ENCODE data around the gene SYTL1.

SYTL1 gene

DNA sequence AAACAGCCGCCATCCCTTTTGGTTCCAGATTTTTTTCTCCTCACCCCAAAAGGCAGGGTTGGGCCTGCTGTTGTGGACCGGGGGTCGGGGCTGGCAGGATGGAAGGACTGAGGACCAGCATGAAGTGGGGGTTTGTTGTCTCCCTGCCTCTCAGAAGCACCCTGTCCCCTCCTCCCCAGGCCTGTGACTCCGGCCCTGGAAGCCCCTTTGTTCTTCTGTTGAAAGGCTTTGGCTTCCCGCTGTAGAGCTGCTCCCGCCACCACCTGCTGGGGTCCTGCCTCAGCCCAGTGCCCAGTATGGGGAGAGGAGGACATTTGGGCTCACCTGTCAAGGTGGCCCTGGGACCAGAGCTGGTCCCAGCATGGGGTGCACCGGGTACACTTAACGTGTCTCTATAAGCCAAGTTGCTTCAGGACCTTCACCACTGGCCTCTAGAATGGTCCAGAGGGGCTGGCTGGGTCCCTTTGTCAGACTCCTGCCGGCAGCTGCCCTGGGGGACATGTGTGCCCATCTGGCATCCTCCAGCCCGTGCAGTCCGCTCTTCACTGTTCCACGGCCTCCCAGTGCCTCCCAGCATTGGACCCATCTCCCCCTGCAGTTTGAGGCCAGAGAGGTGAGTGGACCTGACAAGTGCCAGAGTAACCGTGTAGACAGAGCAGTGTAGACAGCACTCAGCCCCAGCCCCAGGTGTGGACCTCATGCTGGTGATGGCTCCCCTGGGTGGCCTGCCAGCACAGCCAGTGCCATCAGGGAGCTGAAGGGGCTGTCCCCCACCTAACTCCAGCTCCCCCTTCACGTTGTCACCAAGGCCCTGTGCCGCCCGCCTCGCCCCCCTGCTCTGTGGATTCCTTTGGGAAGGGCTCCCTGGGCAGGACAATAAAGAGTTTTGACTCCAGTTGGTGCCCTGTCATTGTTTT, 6.1 kb upstream of the SYTL1 start:
- WGBS (ENCODE audit: insufficient coverage, insufficient read length), result no CpG with 5 or more reads among the region's 17 CpGs
- Histone ChIP-seq H3K27ac (ENCODE audit: low read length) (no peak overlapping the region), H3K9me3 (ENCODE audit: control insufficient read depth, insufficient read depth, low read length) (no peaks in the 10 kb centered on the region), H3K36me3 (ENCODE audit: control insufficient read depth, insufficient read depth, low read length) (peaks cover 15% of the 10 kb centered on the region; the same call in 1 of the 2 replicates), H3K27me3 (ENCODE audit: control insufficient read depth, insufficient read depth, low read length) (no peaks in the 10 kb centered on the region), H3K4me1 (ENCODE audit: control insufficient read depth, insufficient read depth, low read length) (no peaks in the 10 kb centered on the region), H3K4me3 (ENCODE audit: low read length) (no peak overlapping the region)
- no peak for DNase-seq (ENCODE audit: low read depth, low spot score)

DNA sequence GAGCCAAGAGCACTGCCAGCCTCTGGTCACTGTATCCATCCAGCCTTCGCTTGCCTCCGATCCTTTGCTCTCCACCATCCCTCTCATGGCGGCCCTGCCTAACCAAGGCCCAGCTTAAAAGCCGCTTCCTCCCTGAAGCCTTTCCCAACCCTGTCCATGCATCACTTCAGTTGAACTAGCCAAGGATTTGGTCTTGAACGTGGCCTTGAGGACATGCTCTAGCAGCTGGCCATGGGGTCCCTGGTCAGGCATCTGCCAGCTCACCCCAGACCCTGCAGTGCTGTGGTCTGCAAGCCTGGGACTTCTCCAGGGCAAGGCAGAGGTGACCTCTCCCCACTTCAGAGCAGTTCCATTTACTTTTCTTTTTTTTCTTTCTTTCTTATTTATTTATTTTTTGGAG, 5.1 kb upstream of the SYTL1 start:
- Histone ChIP-seq H3K4me1 (ENCODE audit: control insufficient read depth, insufficient read depth, low read length) (no peaks in the 10 kb centered on the region), H3K27ac (ENCODE audit: low read length) (no peak overlapping the region), H3K9me3 (ENCODE audit: control insufficient read depth, insufficient read depth, low read length) (no peaks in the 10 kb centered on the region), H3K36me3 (ENCODE audit: control insufficient read depth, insufficient read depth, low read length) (peaks cover 13% of the 10 kb centered on the region; the same call in 1 of the 2 replicates), H3K4me3 (ENCODE audit: low read length) (no peak overlapping the region), H3K27me3 (ENCODE audit: control insufficient read depth, insufficient read depth, low read length) (no peaks in the 10 kb centered on the region)
- no peak for DNase-seq (ENCODE audit: low read depth, low spot score)
- no CpG with 5 or more reads among the region's 5 CpGs for WGBS (ENCODE audit: insufficient coverage, insufficient read length)

DNA sequence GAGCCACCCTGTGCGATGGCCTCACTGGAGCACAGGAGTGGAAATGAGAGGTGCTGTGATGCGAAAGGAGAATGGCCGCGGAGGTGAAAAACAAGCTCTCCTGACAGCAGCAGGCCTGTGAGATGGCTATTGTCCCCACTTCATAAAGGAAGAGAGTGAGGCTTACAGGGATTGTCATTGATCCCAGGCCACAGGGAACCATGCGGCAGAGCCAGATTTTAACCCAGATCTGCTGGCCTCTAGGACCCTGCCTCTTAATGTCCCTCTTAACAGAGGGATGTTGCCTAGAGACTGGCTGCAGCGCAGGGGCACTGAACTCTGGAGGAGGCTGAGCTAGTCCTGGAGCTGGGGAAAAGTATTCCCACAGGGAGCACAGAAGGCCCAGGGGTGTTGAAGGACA, 3.1 kb upstream of the SYTL1 start:
- Histone ChIP-seq H3K27ac (ENCODE audit: low read length) (no peak overlapping the region), H3K4me3 (ENCODE audit: low read length) (no peak overlapping the region)

DNA sequence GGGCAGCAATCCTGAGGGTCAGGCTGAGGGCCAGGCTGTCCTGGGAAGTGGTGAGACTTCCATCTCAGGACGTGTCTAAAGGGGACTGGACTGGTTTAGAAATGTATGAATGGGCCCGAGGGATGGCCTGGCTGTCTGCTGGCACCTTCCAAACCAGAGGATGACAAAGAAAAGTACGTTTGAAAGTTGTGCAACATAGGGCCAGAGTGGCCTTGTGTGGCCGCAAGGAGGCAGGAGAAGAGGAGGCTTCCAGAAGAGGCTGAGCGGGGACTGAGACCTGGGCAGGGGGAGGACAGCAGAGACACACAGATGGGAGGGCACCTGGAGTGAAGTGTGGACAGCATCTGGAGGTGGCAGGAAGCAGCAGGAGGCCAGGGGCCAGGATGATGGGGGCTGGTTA, 2.6 kb upstream of the SYTL1 start:
- H3K9me3 ChIP-seq (ENCODE audit: control insufficient read depth, insufficient read depth, low read length), result no peaks in the 10 kb centered on the region
- peaks cover 5% of the 10 kb centered on the region; the same call in 1 of the 2 replicates for H3K36me3 ChIP-seq (ENCODE audit: control insufficient read depth, insufficient read depth, low read length)
- H3K27me3 ChIP-seq (ENCODE audit: control insufficient read depth, insufficient read depth, low read length), result no peaks in the 10 kb centered on the region
- no peak overlapping the region for H3K27ac ChIP-seq (ENCODE audit: low read length)
- no CpG with 5 or more reads among the region's 5 CpGs for WGBS (ENCODE audit: insufficient coverage, insufficient read length)
- H3K4me3 ChIP-seq (ENCODE audit: low read length), result no peak overlapping the region
- H3K4me1 ChIP-seq (ENCODE audit: control insufficient read depth, insufficient read depth, low read length), result peaks cover 8% of the 10 kb centered on the region; the same call in 1 of the 2 replicates
- no peak for DNase-seq (ENCODE audit: low read depth, low spot score)

More for the DNA sequence above, 3.1 kb upstream of the SYTL1 start:
- no peaks in the 10 kb centered on the region for H3K27me3 ChIP-seq (ENCODE audit: control insufficient read depth, insufficient read depth, low read length)
- H3K9me3 ChIP-seq (ENCODE audit: control insufficient read depth, insufficient read depth, low read length), result no peaks in the 10 kb centered on the region
- DNase-seq (ENCODE audit: low read depth, low spot score), result no peak
- H3K4me1 ChIP-seq (ENCODE audit: control insufficient read depth, insufficient read depth, low read length), result peaks cover 8% of the 10 kb centered on the region; the same call in 1 of the 2 replicates
- peaks cover 9% of the 10 kb centered on the region; the same call in 1 of the 2 replicates for H3K36me3 ChIP-seq (ENCODE audit: control insufficient read depth, insufficient read depth, low read length)
- WGBS (ENCODE audit: insufficient coverage, insufficient read length), result no CpG with 5 or more reads among the region's 6 CpGs

DNA sequence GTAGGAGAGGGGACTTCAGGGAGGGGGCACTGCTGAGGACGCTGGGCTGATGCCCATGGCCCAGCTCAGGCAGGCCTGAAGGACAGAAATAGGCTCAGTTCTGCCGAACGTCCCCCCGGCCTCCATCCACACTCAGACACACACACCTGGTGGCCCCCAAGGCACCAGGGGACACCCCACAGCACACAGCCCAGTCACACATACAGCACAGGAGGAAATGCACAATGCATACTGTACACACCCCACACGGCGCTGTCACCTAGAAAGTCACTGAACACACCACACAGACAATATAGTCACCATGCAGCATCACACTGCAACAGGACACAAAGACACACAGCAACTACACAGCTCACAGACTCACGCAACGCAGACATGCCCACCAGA, 562 bp downstream of the SYTL1 start:
- Histone ChIP-seq H3K27ac (ENCODE audit: low read length) (no peak overlapping the region), H3K4me1 (ENCODE audit: control insufficient read depth, insufficient read depth, low read length) (peaks cover 8% of the 10 kb centered on the region; the same call in 1 of the 2 replicates), H3K9me3 (ENCODE audit: control insufficient read depth, insufficient read depth, low read length) (no peaks in the 10 kb centered on the region), H3K27me3 (ENCODE audit: control insufficient read depth, insufficient read depth, low read length) (no peaks in the 10 kb centered on the region), H3K4me3 (ENCODE audit: low read length) (no peak overlapping the region; the same call in 1 of the 2 replicates), H3K36me3 (ENCODE audit: control insufficient read depth, insufficient read depth, low read length) (no peaks in the 10 kb centered on the region)
- no peak for DNase-seq (ENCODE audit: low read depth, low spot score)
- whole genome bisulfite sequencing (ENCODE audit: insufficient coverage, insufficient read length), result no CpG with 5 or more reads among the region's 8 CpGs

DNA sequence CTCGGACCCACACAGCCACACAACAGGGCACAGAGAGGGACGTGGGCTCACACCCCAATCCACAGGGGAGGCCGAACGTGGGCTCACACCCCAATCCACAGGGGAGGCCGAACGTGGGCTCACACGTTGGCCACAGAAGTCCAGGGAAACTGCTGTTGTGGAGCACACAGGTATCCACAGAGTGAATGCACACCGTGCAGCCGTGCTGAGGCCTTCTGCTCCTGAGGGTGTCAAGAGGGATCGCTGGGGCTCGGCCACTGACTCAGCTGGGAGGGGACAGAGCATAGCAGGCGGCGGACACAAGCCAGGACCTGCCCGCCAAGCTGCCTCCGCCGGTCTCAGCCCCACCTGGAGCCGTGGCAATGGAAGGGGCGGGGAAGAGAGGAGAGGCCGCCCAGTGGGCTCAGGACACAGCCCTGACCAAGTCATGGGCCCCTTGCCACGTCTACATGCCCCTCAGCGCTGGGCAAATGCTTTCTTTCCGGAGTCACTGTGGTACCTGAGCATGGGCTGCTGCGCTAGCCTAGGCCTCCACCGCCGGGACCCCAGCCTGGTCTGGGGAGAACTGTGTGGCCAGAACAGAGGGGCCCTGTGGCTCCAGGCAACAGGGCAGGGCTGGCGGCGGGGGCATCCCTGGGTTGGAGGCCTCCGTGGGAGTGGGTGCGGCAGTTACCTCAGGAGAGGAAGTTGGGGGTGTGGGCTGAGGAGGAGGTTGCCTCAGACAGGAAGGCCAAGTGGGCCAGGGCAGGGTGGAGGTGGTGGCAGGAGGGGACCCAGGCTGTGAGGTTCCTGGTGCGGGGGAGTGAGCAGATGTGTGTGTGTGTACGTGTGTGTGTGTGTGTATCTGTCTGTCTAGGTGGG, 1.2 kb downstream of the SYTL1 start:
- H3K9me3 ChIP-seq (ENCODE audit: control insufficient read depth, insufficient read depth, low read length), result no peaks in the 10 kb centered on the region
- WGBS (ENCODE audit: insufficient coverage, insufficient read length), result no CpG with 5 or more reads among the region's 31 CpGs
- H3K27me3 ChIP-seq (ENCODE audit: control insufficient read depth, insufficient read depth, low read length), result no peaks in the 10 kb centered on the region
- DNase-seq (ENCODE audit: low read depth, low spot score), result no peak
- H3K4me3 ChIP-seq (ENCODE audit: low read length), result no peak overlapping the region
- no peak overlapping the region for H3K27ac ChIP-seq (ENCODE audit: low read length)
- H3K4me1 ChIP-seq (ENCODE audit: control insufficient read depth, insufficient read depth, low read length), result peaks cover 8% of the 10 kb centered on the region; the same call in 1 of the 2 replicates
- no peaks in the 10 kb centered on the region for H3K36me3 ChIP-seq (ENCODE audit: control insufficient read depth, insufficient read depth, low read length)

DNA sequence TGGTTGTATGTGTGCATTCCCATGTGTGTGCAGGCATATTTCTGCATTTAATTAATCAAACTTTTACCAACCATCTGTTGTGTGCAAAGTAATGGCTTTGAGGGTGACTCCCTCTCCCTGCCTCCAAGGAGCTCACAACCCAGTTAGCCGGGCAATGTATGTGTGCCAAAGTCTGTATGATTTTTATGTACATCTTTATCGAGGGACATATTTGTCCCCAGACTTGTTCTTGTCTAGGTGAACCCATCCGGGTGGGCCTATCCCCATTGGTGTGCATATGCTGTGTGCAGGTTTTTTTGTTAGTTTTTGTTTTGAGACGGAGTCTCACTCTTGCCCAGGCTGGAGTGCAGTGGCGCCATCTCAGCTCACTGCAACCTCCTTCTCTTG, 1.8 kb downstream of the SYTL1 start:
- Histone ChIP-seq H3K27ac (ENCODE audit: low read length) (no peak overlapping the region), H3K9me3 (ENCODE audit: control insufficient read depth, insufficient read depth, low read length) (no peaks in the 10 kb centered on the region), H3K4me1 (ENCODE audit: control insufficient read depth, insufficient read depth, low read length) (peaks cover 8% of the 10 kb centered on the region), H3K36me3 (ENCODE audit: control insufficient read depth, insufficient read depth, low read length) (no peaks in the 10 kb centered on the region), H3K4me3 (ENCODE audit: low read length) (no peak overlapping the region), H3K27me3 (ENCODE audit: control insufficient read depth, insufficient read depth, low read length) (no peaks in the 10 kb centered on the region)
- WGBS (ENCODE audit: insufficient coverage, insufficient read length), result no CpG with 5 or more reads among the region's 5 CpGs
- DNase-seq (ENCODE audit: low read depth, low spot score), result no peak

DNA sequence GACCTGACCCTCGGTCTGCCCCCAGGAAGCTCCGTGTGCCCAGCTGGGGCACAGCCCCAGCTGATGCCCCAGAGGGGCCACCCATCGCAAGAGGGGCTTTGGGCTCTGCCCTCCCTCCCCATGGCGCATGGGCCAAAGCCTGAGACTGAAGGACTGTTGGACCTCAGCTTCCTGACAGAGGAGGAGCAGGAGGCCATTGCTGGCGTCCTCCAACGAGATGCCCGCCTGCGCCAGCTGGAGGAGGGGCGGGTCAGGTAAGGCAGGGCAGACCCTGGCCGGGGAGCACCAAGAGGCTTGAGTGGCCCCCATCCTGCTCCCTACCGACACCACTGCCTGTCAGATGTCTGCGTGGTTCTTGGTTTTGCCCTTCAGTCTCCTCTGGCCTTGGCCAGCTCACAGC, 3.5 kb downstream of the SYTL1 start:
- no CpG with 5 or more reads among the region's 12 CpGs for WGBS (ENCODE audit: insufficient coverage, insufficient read length)
- Histone ChIP-seq H3K27me3 (ENCODE audit: control insufficient read depth, insufficient read depth, low read length) (no peaks in the 10 kb centered on the region), H3K4me1 (ENCODE audit: control insufficient read depth, insufficient read depth, low read length) (peaks cover 10% of the 10 kb centered on the region), H3K27ac (ENCODE audit: low read length) (no peak overlapping the region), H3K9me3 (ENCODE audit: control insufficient read depth, insufficient read depth, low read length) (no peaks in the 10 kb centered on the region), H3K4me3 (ENCODE audit: low read length) (no peak overlapping the region), H3K36me3 (ENCODE audit: control insufficient read depth, insufficient read depth, low read length) (no peaks in the 10 kb centered on the region)
- no peak for DNase-seq (ENCODE audit: low read depth, low spot score)

DNA sequence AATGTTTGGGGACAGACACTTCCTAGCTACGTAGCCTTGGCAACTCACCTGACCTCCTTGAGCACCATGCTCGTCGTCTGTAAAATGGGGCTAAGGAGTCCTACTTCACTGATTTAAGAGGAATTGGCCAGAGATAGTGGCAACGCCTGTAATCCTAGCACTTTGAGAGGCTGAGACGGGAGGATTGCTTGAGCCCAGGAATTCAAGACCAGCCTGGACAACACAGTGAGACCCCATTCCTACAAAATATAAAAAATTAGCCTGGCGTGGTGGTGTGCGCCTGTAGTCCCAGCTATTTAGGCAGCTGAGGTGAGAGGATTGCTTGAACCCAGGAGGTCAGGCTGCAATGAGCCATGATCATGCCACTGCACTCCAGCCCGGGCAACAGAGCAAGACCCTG, 4.5 kb downstream of the SYTL1 start:
- H3K27ac ChIP-seq (ENCODE audit: low read length), result no peak overlapping the region
- DNase-seq (ENCODE audit: low read depth, low spot score), result no peak
- H3K9me3 ChIP-seq (ENCODE audit: control insufficient read depth, insufficient read depth, low read length), result no peaks in the 10 kb centered on the region
- no peaks in the 10 kb centered on the region for H3K27me3 ChIP-seq (ENCODE audit: control insufficient read depth, insufficient read depth, low read length)
- no peak overlapping the region for H3K4me3 ChIP-seq (ENCODE audit: low read length)
- WGBS (ENCODE audit: insufficient coverage, insufficient read length), result no CpG with 5 or more reads among the region's 8 CpGs
- H3K4me1 ChIP-seq (ENCODE audit: control insufficient read depth, insufficient read depth, low read length), result peaks cover 12% of the 10 kb centered on the region
- H3K36me3 ChIP-seq (ENCODE audit: control insufficient read depth, insufficient read depth, low read length), result no peaks in the 10 kb centered on the region

DNA sequence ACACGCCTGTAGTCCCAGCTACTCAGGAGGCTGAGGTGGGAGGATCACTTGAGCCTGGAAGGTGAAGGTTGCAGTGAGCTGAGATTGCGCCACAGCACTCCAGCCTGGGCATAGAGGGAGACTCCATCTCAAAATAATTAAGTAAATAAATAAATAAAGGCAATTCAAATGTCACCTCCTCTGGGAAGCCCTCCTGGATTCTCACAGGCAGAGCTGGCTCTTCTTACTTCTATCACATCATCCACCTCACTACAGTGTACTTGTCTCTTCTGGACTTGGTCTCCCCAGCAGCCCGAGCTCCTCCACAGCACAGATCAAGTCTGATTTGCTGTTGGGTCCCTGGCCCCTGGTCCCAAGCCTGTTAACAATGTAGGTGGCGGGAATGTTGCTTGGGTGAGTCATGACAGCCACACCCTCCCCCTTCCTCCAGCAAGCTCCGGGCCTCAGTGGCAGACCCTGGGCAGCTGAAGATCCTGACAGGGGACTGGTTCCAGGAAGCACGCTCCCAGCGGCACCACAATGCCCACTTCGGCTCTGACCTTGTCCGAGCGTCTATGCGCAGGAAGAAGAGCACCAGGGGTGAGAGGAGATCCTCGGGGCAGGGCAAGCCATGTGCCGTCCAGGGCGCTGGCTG, 5.3 kb downstream of the SYTL1 start:
- no peak overlapping the region for H3K4me3 ChIP-seq (ENCODE audit: low read length)
- DNase-seq (ENCODE audit: low read depth, low spot score), result no peak
- no peak overlapping the region for H3K27ac ChIP-seq (ENCODE audit: low read length)
- H3K36me3 ChIP-seq (ENCODE audit: control insufficient read depth, insufficient read depth, low read length), result no peaks in the 10 kb centered on the region
- no peaks in the 10 kb centered on the region for H3K27me3 ChIP-seq (ENCODE audit: control insufficient read depth, insufficient read depth, low read length)
- H3K4me1 ChIP-seq (ENCODE audit: control insufficient read depth, insufficient read depth, low read length), result peaks cover 10% of the 10 kb centered on the region
- no peaks in the 10 kb centered on the region for H3K9me3 ChIP-seq (ENCODE audit: control insufficient read depth, insufficient read depth, low read length)
- no CpG with 5 or more reads among the region's 14 CpGs for WGBS (ENCODE audit: insufficient coverage, insufficient read length)

Data from iPS DF 6.9 (cell line).